COLO829 (cell line): ENCODE results near the gene GATC.
"Not testable (repeated sequence)": the region's sequence is repeated elsewhere in the genome, so short reads cannot be mapped to it uniquely, and the experiment has no call there.

ENCODE experiments used
- DNase-seq: peaks from one replicate; pipeline ENCODE4 v3.0.0; 2012; ENCODE audit warnings: low spot score

GATC gene

DNA sequence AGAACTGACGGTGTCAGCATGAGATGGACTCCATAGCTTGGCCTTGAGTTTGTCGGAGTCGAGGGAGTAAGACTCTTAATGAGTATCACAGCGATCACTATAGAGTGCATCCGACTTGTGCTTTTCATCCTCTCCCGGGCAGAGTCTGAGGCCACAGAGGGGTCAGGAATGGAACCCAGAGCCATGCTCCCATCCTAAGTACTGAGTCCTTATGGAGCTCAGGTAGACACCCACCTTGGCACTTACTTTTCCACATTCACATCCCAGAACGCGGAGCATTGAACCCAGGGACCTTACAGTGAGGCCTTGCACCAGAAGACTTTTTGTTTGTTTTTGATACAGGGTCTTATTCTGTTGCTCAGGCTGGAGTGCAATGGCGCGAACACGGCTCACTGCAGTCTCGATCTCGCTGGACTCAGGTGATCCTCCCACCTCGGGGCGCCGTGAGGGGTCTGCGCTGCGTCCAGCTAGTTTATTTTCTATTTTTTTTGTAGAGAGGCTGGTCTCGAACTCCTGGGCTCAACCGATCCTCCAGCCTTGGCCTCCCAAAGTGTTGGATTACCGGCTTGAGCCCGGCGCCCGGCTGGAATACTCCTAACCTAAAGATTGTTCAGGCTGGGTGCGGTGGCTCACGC lies 24.0 kb downstream of the GATC start:
- peak; percentile 36 for DNase-seq

DNA sequence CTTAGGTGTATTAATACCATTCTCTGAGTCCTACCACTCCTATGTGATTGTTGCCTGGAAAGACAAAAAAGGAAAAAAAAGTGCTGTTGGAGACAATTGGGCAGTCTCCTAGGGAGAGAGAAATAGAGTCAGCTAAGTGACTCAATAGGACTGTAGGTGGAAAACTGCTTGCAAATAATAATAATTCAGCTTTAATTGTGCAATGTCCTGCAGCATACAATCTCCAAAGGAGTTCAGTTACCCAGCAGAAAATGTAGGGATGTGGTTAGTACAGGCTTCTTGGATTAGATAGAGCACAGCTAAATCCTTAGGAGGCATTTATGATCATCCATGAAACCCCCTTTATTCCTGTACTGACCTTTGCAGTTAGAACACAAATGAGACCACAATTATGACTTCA lies 26.3 kb downstream of the GATC start:
- no peak for DNase-seq

DNA sequence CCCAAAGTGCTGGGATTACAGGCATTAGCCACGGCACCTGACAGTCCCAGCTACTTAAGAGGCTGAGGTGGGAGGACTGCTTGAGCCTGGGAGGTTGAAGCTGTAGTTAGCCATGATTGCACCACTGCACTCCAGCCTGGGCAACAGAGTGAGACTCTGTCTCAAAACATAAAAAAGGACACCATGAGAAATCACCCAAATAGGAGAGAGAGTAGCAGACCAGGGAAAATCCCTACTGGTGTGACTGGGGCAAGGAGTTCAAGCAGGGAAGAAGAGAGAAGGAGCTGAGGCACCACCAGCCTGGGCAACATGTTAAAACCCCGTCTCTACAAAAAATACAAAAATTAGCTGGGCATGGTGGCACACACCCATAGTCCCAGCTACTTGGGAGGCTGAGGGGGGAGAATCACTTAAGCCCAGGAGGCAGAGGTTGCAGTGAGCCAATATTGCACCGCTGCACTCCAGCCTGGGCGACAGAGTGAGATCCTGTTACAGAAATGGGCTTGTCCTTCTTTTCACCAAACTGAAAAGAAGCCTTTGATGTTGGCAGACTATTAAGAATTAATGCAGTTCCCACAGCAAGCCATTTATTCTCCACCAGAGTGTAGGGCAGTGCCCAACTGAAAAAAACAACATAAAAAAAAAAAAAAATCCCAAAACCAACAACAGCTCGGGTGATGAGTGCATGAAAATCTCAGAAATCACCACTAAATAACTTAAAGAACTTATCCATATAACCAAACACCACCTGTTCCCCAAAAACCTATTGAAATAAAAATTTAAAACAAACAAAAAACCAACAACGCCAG lies 27.8 kb downstream of the GATC start:
- DNase-seq = no peak

DNA sequence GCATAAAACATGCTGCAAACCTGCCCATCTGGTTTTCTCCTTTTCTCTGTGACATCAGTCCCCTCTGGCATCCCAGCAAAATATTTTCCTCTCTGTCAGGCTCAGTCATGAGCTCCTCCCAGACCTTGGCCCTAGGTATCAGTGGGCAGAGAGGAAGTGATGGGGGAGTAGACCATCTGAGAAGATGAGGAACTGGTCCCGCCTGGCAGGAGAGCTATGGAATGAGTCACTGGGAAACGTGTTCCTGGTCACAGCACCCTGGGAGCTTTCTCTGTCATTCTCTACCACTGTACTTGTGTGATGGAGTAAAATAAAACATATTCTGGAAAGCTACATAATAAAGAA lies 28.3 kb downstream of the GATC start:
- peak; percentile 28 for DNase-seq

DNA sequence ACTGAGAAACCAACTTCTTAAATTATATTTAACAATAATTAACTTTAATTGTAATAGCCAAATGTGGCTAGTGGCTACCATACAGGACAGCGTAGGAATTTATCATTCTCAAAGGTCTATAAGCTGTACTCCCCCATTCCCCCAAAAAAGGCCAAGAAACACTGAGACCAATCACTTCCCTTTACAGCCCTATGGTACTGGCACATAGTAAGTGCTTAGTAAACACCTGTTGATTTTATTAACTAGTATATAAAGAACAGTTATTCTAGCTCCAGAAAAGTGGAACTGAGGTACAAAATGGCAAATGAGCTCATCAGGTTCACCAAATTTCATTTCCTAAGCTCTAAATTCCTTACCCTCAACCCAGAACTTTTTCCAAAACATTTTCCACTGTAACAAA lies 29.4 kb downstream of the GATC start:
- DNase-seq = no peak

DNA sequence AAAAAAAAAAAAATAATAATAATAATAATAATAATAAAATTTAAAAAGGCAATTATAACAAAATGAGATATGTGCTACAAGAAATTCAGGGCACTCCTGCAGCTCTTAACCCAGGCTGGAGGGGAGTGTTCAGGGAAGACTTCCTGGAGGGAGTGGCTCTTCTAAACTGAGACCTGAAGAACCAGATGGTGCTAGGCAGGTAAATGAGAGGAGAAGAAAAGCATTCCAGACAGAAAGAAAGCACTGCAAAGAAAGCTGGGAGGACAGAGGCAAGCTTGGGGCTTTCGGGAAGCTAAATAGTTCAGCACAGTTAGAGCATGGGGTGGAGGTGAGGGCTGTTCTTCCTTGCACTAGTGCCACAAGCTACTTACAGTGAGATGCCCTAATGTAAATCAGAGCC lies 33.2 kb downstream of the GATC start:
- no peak for DNase-seq

DNA sequence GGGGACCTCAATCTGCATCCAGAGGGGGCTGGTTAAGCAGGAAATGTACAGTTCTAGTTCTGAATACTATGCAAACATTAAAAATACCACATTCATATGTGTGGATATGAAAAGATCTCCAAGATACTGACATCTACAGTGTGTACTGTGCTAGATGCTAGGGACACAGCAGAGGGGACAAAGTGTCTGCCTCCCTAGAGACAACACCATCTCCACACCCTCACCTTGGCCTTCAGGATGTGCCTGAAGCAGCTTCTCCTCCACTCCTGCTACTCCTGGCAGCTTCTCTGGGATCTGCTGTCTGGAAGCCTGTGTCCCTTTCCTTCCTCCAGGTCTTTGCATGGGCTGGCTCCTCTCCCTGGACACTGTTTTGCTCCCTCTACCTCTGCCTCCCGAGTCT lies 34.0 kb downstream of the GATC start:
- DNase-seq = no peak

DNA sequence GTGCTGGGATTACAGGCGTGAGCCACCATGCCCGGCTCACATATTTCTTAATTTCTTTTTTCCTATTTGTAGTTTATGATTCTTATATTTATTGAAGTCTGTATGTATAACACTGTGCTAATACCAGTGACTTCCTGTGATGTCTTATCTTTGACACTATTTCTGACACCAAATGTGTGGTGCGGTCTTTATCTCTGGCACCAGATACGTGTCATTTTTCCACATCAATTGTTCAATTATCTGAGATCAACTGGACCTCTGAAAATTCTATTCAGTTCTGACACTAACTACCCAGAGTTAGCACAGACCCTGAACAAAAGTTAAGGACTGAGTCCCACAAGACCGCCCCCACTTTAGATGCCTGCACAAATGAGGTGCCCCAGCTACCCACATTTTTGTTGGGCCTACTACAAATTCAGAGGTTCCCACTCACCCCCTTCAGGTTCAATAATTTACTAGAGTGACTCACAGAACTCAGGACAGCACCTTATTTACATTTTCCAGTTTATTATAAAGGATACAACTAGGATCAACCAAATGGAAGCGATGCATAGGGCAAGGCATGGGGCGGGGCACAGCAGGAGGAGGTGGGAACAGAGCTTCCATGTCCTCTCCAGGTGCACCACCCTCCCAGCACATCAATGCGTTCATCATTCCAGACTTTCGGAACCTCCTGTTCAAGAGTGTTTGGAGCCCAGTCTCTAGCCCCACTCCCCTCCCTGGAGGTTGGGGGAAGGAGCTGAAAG lies 35.0 kb downstream of the GATC start:
- no peak for DNase-seq

DNA sequence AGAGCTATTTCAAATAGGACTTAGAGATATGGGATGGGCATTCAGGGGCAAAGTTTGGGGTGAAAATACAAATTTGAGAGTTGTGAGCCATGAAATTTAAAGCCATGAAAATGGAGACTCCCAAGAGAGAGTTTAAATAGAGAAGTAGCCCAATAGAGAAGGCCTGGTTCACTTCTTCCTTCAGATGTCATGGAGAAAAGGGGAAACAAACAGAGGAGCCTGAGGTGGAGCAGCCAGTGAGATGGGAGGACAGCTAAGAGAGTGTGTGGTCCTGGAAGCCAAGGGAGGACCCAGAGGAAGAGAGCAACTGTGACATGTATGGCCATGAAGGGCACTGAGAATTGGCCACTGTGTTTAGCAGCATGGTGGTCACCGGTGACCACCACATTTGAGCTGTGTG lies 37.4 kb downstream of the GATC start:
- DNase-seq = no peak

DNA sequence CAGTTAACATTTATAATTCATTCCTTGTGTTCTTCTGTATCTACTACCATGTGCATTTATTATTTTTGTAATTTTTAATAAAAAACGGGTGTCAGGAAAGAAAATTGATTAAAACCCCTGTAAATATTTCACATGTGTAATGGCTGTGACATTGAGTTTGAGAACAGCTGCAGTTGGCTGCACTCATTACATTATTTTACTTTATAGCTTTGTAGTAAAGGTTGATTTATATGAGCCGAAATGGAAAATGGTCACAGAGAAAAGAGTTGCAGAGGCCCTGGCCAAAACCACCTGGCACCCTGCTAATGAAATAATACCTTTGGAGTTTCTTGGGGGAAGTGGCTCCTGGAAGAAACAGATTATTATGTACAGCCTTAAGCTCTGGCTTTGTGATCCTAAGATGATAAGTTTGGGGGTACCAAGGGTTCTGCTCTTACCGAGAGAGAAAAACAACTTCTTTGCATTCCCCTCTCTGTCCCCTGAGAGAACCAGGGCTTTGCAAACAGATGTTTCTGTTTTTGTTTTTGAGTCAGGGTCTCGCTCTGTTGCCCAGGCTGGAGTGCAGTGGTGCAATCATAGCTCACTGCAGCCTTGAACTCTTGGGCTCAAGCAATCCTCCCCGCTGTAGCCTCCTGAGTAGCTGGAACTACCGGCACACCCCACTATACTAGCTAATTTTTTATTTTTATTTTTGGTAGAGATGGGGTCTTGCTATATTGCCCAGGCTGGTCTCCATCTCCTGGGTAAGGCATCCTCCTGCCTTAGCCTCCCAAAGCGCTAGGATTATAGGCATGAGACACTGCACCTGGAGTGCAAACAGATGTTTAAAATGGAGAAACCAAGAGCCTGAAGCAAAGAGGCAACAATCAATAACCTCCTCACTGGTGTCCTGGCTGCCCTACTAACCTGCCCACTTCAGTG lies 40.0 kb downstream of the GATC start:
- DNase-seq = no peak

DNA sequence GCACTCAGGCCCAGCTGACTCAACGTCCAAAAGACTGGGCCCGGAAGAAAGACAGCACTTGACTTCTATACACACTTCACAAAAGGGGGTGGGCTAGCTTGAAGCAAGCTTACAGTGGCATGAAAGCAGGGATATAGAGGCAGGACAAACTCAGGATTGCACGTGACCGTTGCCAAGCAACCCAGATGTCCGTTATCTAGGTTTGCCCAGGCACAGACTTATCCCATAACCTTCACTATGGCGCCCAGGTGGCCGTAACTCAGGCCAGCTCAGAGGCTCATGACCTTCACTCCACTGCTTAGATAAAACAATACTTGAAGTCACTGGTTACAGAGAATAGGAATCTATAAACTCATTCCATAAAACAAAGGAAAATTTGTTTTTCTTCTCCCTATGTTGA lies 41.3 kb downstream of the GATC start:
- not testable (repeated sequence) for DNase-seq

DNA sequence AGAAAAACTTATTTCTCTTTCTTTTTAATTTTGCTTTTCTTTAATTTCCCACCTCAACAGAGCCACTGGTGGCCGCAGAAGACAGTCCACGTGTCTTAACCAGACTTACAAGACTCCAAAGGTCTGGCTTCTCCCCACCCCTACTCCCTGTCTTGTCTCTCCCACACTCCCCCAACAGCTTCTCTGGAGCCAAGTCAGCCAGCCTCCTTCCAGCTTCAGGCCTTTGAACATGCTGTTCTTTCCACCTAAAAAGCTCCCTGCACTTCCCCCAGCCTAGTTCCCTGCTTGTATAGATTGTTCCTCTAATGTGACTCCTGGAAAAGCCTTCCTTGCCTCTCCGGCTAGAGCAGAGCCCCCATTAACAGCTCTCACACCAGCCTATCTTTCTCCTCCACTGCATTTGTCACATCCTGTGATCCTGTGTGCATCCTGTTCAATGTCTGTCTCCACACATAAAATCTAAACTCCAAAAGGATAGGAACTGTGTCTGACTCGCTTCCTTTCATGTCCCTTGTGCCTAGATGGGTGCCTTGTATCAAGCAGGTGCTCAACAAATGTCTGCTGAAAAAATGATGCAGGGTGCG lies 41.9 kb downstream of the GATC start:
- DNase-seq = no peak

DNA sequence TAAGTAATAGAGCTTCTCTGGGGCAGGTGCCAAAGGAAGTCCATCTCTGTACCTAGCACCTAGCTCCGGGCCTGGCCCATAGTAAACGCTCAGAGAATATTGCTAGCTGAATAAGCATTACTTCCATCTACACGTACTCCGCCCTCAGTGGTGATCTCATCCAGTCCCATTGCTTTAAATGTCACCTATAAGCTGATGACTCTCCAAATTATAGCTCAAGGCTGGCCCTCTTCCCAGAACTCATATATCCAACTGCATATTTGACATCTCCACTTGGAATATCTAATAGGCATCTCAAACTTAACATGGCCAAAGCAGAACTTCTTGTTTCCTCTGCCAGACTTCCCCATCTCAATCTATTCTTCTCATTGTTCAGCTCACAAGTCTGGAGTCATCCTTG lies 42.8 kb downstream of the GATC start:
- no peak for DNase-seq

DNA sequence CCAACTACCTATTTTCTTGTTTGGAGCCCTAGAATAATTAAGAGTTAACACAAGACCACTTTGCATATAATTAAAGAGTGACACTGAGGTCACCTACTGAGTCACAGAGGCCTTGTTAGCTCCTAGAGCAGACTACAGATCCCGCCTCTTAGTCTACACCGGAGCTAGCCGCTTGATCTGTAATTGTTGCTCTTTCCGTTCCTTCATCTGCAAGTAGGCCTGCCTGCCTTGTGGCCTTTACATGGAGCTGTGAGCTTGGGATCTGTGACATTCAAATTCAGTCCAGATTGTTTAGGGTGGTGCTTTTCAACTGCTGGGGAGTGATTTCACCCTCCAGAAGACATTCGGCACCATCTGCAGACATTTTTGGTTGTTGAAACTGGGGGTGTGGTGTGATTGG lies 44.1 kb downstream of the GATC start:
- DNase-seq = no peak

DNA sequence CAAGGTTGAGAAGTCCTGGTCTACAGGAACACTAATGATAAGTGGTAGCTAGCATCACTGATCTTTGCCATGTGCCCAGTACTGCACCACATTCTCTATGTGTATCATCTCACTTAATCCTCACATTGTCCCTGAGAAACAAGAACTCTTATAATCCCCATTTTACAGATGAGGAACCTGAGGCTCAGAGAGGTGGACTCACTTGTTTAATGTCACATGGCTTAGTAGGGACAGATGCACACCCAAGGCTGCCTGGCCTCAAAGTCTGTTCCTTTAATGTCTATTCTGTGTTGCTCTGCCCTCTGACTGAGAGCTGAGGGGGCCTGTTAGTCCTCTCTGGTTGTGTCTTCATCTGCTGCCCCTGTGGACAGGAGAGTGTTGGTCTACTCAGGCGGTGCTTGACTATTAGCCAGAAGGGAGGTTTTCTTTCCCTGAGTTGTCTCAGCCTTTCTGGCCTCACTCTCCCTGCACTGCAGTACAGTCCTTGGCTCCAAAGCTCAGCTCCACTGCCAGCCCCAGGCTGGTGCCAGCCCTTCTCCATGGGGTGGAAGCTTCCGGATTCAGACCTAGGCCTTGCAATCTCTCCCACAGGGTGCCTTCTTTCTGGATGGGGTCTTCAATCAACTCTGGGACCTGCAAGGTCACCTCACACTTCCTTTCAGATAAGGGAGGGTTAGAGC lies 44.7 kb downstream of the GATC start:
- no peak for DNase-seq

DNA sequence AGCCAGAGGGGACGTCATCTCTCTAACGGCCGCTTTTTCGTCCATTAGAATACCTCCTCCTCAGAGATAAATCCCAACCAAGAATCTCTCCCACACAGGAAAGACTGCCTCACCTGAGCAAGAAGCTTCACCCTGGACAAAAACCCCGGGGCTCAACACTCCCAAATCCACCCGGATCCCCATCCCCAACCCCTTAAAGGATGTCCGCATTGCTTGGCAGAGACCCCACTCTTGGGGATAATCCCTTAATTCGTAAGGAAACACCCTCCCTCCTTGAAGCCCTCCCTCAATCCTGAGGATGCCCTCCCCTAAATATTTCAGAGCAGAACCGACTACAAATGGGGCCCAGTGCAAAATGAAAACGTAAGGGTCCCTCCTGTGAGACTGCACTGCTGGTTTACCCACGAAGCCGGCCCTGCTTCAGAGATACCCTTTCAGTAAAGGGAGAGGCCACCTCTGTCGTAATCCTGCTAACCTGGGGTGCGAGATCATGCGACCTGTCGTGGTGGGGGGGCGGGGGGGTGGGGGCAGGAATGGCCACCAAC lies 49.0 kb downstream of the GATC start:
- DNase-seq = no peak

DNA sequence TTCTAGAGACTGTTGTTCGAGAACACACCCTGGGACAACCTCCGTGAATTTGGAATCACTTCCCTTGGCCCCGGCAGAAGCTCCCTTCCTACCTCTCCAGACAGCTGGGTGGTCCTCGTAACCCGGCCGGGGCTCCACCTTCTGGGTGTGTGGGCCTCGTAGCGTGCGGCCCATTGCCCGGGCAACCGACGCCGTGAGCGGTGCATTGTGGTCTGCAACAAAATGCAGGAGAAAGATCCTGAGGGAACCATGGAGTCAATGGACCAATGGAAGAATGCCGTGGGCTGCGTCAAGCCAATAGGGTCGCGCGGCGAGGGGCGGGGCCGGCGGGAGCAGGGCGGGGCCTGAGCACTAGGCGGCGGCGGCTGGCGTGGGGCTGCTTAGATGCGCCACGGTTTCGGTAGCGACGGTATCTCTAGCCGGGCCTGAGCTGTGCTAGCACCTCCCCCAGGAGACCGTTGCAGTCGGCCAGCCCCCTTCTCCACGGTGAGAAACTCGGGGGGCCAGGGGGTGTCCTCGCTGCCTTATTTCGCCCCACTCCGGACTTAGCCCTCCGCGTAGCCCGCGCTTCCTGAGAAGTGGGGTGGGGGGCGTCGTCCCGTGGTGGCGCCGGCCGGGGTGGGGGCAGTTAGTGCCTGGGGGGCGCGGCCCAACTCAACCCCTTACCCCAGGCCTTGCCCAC lies 49.6 kb downstream of the GATC start, which contains the start of gene DYNLL1:
Gene DYNLL1 (plus strand): TSS at position 383 of the 682 bp plus-strand sequence. CDS start 309 bp downstream, outside the sequence.
- peak; percentile 96 for DNase-seq

DNA sequence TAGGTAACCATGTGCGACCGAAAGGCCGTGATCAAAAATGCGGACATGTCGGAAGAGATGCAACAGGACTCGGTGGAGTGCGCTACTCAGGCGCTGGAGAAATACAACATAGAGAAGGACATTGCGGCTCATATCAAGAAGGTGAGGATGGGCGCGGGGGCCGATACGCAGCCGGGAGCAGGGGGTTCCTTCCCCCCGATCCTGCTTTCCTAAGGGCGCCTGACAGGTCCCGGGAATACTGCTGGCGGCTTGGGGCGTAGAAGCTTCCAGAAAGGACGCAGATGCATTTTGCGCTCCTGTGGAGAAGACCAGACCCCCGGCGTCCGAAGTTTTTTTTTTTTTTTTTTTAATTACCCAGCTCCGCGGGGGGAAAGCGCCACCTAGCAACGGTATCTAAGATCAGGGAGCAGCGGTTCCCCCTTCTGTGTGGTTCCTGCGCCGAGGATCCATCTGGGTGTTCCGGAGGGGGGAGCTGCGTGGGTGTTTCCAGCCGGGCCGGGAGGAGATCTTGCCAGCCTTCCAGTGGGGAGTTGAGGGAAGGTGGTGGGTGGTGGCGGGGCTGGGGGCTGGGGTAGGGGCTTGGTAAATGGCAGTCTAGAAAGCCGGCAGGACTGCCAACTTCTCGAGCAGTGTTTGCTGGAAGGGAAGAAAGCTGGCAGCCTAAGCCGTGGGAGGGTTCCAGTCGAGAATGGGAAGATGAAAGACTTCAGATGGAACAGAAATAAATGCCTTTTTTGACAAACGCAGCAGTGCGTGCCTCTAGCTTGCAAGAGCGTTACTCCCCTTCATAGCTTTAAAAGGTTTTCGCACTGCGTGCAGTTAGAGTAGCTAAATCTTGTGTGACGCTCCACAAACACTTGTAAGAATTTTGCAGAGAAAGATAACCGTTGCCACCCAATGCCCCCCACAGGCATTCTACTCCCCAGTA lies 50.4 kb downstream of the GATC start:
- peak; percentile 40 for DNase-seq

DNA sequence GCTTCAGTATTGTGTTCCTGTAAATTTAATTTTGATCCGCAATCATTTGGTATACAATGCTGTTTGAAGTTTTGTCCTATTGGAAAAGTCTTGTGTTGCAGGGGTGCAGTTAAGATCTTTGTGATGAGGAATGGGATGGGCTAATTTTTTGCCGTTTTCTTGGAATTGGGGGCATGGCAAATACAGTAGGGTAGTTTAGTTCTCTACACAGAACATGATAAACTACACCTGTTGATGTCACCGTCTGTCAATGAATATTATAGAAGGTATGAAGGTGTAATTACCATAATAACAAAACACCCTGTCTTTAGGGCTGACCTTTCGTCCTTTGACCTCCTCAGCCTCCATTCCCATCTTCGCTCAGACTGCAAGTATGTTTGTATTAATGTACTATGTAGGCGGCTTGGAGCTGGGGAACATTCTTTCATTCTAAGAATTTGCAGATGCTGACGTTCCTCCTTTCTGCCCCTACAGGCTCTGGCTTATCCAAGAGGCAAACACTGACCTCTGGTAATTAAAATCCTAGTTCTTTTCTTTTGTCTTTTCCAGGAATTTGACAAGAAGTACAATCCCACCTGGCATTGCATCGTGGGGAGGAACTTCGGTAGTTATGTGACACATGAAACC lies 51.4 kb downstream of the GATC start:
- no peak for DNase-seq
